ENCODE results near the gene BABAM2. TPM values are rescaled to one million over a fixed set of nuclear protein-coding genes. Genes with fewer than 3 reads are reported as not detected.

BABAM2 gene
- total RNA-seq, 2 experiments from 2014 or later, result 19.7 to 33.2 TPM

DNA sequence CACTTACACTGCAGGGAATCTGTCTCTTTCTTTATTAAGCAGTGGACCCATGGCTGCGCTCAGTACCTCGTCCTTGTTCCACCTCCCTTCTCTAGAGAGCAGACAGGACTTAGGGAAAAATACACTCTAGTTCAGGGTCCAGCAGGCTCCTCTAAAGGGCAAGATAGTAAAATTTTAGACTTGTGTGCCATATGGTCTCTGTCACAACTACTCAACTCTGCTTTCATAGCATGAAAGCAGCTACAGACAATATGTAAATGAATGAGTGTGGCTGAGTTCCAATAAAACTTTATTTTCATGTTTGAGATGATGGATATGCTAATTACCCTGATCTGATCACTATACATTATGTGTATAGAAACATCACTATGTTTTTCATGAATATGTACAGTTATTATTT lies 163.1 kb downstream of the BABAM2 start:
- intact Hi-C loops (cut with micrococcal nuclease; ENCODE audit: unreplicated experiment), result no loop called here
- POLR2A ChIA-PET, result no interaction called here
- Histone ChIP-seq H3K9me3 (ENCODE audit: low read length) (no peaks in the 10 kb centered on the region), H3K79me2 (ENCODE audit: insufficient read depth, low read depth, low read length) (no peaks in the 10 kb centered on the region), H3K36me3 (ENCODE audit: insufficient read depth, low read length) (no peaks in the 10 kb centered on the region), H3K27ac (ENCODE audit: low read depth, low read length, poor library complexity, severe bottlenecking) (no peak overlapping the region), H3K4me1 (ENCODE audit: insufficient read depth, low read length, poor library complexity, severe bottlenecking) (no peaks in the 10 kb centered on the region), H3K4me2 (ENCODE audit: low read length) (no peak overlapping the region), H4K20me1 (ENCODE audit: insufficient read depth, low read length) (no peaks in the 10 kb centered on the region), H2AFZ (ENCODE audit: low read length) (no peak overlapping the region), H3K4me3 (ENCODE audit: low read depth, low read length, poor library complexity, severe bottlenecking) (no peak overlapping the region), H3K9me2 (ENCODE audit: insufficient read depth, low read length) (no peaks in the 10 kb centered on the region)
- CTCF ChIA-PET (ENCODE audit: unreplicated experiment), result no interaction called here
- DNase-seq (ENCODE audit: low spot score), result no peak
- no peak for TF ChIP-seq EZH2phosphoT487 (IDR thresholded peaks at IDR 0.05; ENCODE audit: borderline replicate concordance, low read depth, low read length)
- TF ChIP-seq, protein P1, sequence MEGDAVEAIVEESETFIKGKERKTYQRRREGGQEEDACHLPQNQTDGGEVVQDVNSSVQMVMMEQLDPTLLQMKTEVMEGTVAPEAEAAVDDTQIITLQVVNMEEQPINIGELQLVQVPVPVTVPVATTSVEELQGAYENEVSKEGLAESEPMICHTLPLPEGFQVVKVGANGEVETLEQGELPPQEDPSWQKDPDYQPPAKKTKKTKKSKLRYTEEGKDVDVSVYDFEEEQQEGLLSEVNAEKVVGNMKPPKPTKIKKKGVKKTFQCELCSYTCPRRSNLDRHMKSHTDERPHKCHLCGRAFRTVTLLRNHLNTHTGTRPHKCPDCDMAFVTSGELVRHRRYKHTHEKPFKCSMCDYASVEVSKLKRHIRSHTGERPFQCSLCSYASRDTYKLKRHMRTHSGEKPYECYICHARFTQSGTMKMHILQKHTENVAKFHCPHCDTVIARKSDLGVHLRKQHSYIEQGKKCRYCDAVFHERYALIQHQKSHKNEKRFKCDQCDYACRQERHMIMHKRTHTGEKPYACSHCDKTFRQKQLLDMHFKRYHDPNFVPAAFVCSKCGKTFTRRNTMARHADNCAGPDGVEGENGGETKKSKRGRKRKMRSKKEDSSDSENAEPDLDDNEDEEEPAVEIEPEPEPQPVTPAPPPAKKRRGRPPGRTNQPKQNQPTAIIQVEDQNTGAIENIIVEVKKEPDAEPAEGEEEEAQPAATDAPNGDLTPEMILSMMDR (conservative IDR thresholded peaks at IDR 0.05; ENCODE audit: low read length), result no peak
- no TSS peak for BruUV-seq (replicated peaks)

DNA sequence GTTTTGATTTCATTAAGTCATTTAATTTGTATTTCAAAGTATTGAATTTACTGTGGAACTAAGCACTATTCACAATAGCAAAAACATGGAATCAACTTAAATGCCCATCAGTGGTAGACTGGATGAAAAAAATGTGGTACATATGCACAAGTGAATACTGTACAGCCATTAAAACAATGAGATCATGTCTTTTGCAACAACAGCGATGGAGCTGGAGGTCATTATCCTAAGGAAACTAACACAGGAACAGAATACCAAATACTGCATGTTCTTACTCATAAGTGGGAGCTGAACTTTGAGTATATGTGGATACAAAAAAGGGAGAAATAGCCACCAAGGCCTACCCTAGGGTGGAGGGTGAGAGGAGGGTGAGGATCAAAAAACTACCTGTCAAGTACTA lies 164.4 kb downstream of the BABAM2 start:
- H3K4me1 ChIP-seq (ENCODE audit: insufficient read depth, low read length, poor library complexity, severe bottlenecking), result no peaks in the 10 kb centered on the region
- no peak overlapping the region for H3K4me3 ChIP-seq (ENCODE audit: low read depth, low read length, poor library complexity, severe bottlenecking)
- no peak for DNase-seq (ENCODE audit: low spot score)
- TF ChIP-seq, protein P1 (conservative IDR thresholded peaks at IDR 0.05; ENCODE audit: low read length), result no peak
- TF ChIP-seq EZH2phosphoT487 (IDR thresholded peaks at IDR 0.05; ENCODE audit: borderline replicate concordance, low read depth, low read length), result no peak
- no peaks in the 10 kb centered on the region for H3K9me2 ChIP-seq (ENCODE audit: insufficient read depth, low read length)
- no peaks in the 10 kb centered on the region for H3K36me3 ChIP-seq (ENCODE audit: insufficient read depth, low read length)
- BruUV-seq (replicated peaks), result no TSS peak
- H3K9me3 ChIP-seq (ENCODE audit: low read length), result no peaks in the 10 kb centered on the region
- no peaks in the 10 kb centered on the region for H3K79me2 ChIP-seq (ENCODE audit: insufficient read depth, low read depth, low read length)
- ChIA-PET CTCF (ENCODE audit: unreplicated experiment) (no interaction called here), POLR2A (no interaction called here)
- no peaks in the 10 kb centered on the region for H4K20me1 ChIP-seq (ENCODE audit: insufficient read depth, low read length)
- H3K27ac ChIP-seq (ENCODE audit: low read depth, low read length, poor library complexity, severe bottlenecking), result no peak overlapping the region
- H3K4me2 ChIP-seq (ENCODE audit: low read length), result no peak overlapping the region
- H2AFZ ChIP-seq (ENCODE audit: low read length), result no peak overlapping the region
- intact Hi-C loops (cut with micrococcal nuclease; ENCODE audit: unreplicated experiment), result no loop called here

- Histone ChIP-seq H4K20me1 (ENCODE audit: insufficient read depth, low read length) (no peaks in the 10 kb centered on the region), H3K4me2 (ENCODE audit: low read length) (no peak overlapping the region), H3K9me3 (ENCODE audit: low read length) (no peaks in the 10 kb centered on the region), H2AFZ (ENCODE audit: low read length) (no peak overlapping the region), H3K4me3 (ENCODE audit: low read depth, low read length, poor library complexity, severe bottlenecking) (no peak overlapping the region), H3K9me2 (ENCODE audit: insufficient read depth, low read length) (no peaks in the 10 kb centered on the region), H3K27ac (ENCODE audit: low read depth, low read length, poor library complexity, severe bottlenecking) (no peak overlapping the region), H3K4me1 (ENCODE audit: insufficient read depth, low read length, poor library complexity, severe bottlenecking) (no peaks in the 10 kb centered on the region), H3K79me2 (ENCODE audit: insufficient read depth, low read depth, low read length) (no peaks in the 10 kb centered on the region), H3K36me3 (ENCODE audit: insufficient read depth, low read length) (no peaks in the 10 kb centered on the region)
- POLR2A ChIA-PET, result no interaction called here
- intact Hi-C loops (cut with micrococcal nuclease; ENCODE audit: unreplicated experiment), result no loop called here
- CTCF ChIA-PET (ENCODE audit: unreplicated experiment), result no interaction called here
- no peak for DNase-seq (ENCODE audit: low spot score)
- BruUV-seq (replicated peaks), result no TSS peak
- no peak for TF ChIP-seq EZH2phosphoT487 (IDR thresholded peaks at IDR 0.05; ENCODE audit: borderline replicate concordance, low read depth, low read length)
- TF ChIP-seq, protein P1 (conservative IDR thresholded peaks at IDR 0.05; ENCODE audit: low read length), result no peak
These were observed 164.9 kb downstream of the BABAM2 start for GRCh38 chr2:28055325-28055970.
